Natural killer cell (primary cell): ENCODE measurements around the gene CAPG. TPM values are rescaled to one million over a fixed set of nuclear protein-coding genes. Genes with fewer than 3 reads are reported as not detected.

Experiments
- ATAC-seq, 3 donors: fragments of 150-1000 bp in 2 of 3; fragments of 200-7000 bp in 1 of 3; cut with Tn5 transposase; 1 replicate in 1 of 3; 2 replicates in 2 of 3; pipeline ENCODE4 v1.10.0; 2021; ENCODE audit warnings: mild to moderate bottlenecking in 2 of 3, moderate library complexity in 2 of 3
- DNase-seq, 2 donors: peaks; one replicate each; pipeline versions ENCODE4 v3.0.0 to v3.0.0-alpha.2; 2013 to 2021; ENCODE audit warnings: mixed read lengths in 1 of 2
- H3K27ac ChIP-seq: one replicate; pipeline ENCODE4 v1.5.1; 2013; ENCODE audit warnings: mild to moderate bottlenecking, low read length
- H3K27me3 ChIP-seq: one replicate; pipeline ENCODE4 v1.6.1; 2013; ENCODE audit warnings: low read length; ENCODE audit not compliant: control insufficient read depth, insufficient read depth
- H3K36me3 ChIP-seq: one replicate; pipeline ENCODE4 v1.6.1; 2013; ENCODE audit warnings: low read length; ENCODE audit not compliant: control insufficient read depth, insufficient read depth
- H3K4me1 ChIP-seq: one replicate; pipeline ENCODE4 v1.6.1; 2013; ENCODE audit warnings: low read length; ENCODE audit not compliant: control insufficient read depth, insufficient read depth
- H3K4me3 ChIP-seq: one replicate; pipeline ENCODE4 v1.5.1; 2013; ENCODE audit warnings: low read length
- H3K9me3 ChIP-seq: one replicate; pipeline ENCODE4 v1.6.1; 2013; ENCODE audit warnings: low read length; ENCODE audit not compliant: control insufficient read depth, insufficient read depth
- H3K27ac Mint-ChIP-seq, 2 donors: one replicate each; pipeline ENCODE4 v1.8.0; 2022; ENCODE audit warnings: mild to moderate bottlenecking in 2 of 2, mixed read lengths in 2 of 2, moderate library complexity in 1 of 2
- H3K27me3 Mint-ChIP-seq, 2 donors: one replicate each; pipeline ENCODE4 v1.8.0; 2022; ENCODE audit warnings: low read depth in 2 of 2, mixed read lengths in 2 of 2
- H3K36me3 Mint-ChIP-seq: one replicate; pipeline ENCODE4 v1.8.0; 2022; ENCODE audit warnings: mixed read lengths
- H3K4me1 Mint-ChIP-seq, 2 donors: one replicate each; pipeline ENCODE4 v1.8.0; 2022; ENCODE audit warnings: mixed read lengths in 2 of 2
- H3K4me3 Mint-ChIP-seq: one replicate; pipeline ENCODE4 v1.8.0; 2022; ENCODE audit warnings: mild to moderate bottlenecking, moderate library complexity, mixed read lengths
- H3K9me3 Mint-ChIP-seq, 2 donors: one replicate each; pipeline ENCODE4 v1.8.0; 2022; ENCODE audit warnings: mixed read lengths in 2 of 2
- WGBS: methylation state at CpG from one replicate; pipeline ENCODE4 v1.1.7; 2013; ENCODE audit warnings: missing lambda C conversion rate; ENCODE audit not compliant: insufficient coverage; 5-methylcytosine and 5-hydroxymethylcytosine counted together
- intact Hi-C: fragments of 100-400 bp; cut with micrococcal nuclease; formaldehyde crosslinking; loops from one replicate; pipeline ENCODE4 v1.14.2; 2022
- total RNA-seq, 4 donors: library from RNA; stranded (reverse); fragments of 120-200 nt in 1 of 4; gene quantifications; one replicate each; pipeline versions ENCODE4 v1.2.3 to v1.2.4, GENCODE V29; 2013 to 2022
- TF ChIP-seq, protein P1 (sequence below): fragments of 200-600 bp; IDR thresholded peaks from one replicate; pipeline ENCODE4 v1.8.0; 2022; ENCODE audit warnings: antibody characterized with exemption

CAPG gene
- total RNA-seq, 3 donors from 2014 or later (not counting 1 experiment from before 2014, with no cell fraction given): 10.6 to 50.3 (median 19.3) TPM

DNA sequence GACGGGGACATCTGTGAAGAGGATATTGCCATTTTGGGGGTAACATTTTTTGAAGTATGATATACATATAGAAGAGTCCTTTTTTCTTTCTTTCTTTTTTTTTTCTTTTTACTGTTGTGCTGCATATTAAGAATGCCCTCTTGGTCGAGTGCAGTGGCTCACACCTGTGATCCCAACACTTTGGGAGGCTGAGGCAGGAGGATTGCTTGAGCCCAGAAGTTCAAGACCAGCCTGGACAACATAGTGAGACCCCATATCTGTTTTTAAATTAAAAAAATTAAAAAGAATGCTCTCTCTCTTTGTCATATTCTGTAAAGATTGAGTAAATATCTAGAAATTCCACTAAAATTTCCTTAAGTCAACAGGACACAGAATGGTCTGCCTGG is 11.9 kb upstream of the CAPG start:
- Mint-ChIP-seq H3K4me1 (peaks cover 13 to 27% of the 10 kb centered on the region in 2 donors), H3K27me3 (no peaks in the 10 kb centered on the region), H3K36me3 (no peaks in the 10 kb centered on the region), H3K9me3 (no peaks in the 10 kb centered on the region), H3K27ac (peak overlapping the region in 1 of 2 donors; percentile 76), H3K4me3 (no peak overlapping the region)
- peaks cover 28% of the 10 kb centered on the region for H3K4me1 ChIP-seq
- no peaks in the 10 kb centered on the region for H3K9me3 ChIP-seq
- TF ChIP-seq, protein P1, sequence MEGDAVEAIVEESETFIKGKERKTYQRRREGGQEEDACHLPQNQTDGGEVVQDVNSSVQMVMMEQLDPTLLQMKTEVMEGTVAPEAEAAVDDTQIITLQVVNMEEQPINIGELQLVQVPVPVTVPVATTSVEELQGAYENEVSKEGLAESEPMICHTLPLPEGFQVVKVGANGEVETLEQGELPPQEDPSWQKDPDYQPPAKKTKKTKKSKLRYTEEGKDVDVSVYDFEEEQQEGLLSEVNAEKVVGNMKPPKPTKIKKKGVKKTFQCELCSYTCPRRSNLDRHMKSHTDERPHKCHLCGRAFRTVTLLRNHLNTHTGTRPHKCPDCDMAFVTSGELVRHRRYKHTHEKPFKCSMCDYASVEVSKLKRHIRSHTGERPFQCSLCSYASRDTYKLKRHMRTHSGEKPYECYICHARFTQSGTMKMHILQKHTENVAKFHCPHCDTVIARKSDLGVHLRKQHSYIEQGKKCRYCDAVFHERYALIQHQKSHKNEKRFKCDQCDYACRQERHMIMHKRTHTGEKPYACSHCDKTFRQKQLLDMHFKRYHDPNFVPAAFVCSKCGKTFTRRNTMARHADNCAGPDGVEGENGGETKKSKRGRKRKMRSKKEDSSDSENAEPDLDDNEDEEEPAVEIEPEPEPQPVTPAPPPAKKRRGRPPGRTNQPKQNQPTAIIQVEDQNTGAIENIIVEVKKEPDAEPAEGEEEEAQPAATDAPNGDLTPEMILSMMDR: no peak
- ATAC-seq (no peak), DNase-seq (no peak)
- 83% methylated on average over 2 of the region's 2 CpGs for WGBS
- no peak overlapping the region for H3K4me3 ChIP-seq
- no peaks in the 10 kb centered on the region for H3K36me3 ChIP-seq
- H3K27ac ChIP-seq: no peak overlapping the region
- intact Hi-C loops: no loop called here
- H3K27me3 ChIP-seq: no peaks in the 10 kb centered on the region

DNA sequence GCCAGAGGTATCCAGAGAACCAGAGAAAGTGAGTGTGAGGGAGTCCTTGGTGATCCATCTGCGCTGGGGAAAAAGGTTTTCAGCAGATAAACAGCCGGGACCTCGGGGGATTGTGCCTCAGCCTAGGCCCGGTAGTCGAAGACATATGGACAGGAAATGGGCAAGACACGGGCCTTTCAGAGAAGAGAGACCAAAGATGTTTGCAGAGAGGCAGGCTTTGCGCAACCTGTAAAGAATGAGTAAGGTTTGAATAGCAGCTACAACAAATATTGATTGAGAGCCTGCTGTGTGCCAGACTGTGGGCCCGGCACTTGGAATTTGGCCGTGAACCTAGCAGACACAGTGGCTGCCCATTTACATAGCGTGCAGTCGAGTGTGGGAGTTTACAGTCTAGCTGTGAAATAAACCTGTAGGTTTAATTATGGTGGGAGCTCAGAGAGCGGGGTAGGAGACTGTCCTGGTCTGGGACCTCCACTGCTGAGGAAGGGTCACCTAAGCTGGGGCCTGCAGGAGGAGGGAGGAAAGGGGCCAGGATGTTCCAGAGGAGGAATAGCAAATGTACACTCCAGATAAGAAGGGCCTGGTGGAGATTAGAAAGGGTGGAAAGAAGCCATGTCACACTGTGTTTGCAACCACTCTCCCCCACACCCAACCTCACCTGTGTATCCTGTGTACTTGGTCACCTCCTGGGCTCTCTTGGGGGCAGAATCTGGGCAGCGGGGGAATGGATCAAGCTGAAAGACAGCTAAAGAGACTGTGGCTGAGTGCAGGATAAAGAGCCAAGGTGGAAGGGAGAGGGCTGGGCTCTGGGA is 11.3 kb upstream of the CAPG start:
- peak overlapping the region in 1 of 2 donors; percentile 76 for H3K27ac Mint-ChIP-seq
- no peak for ATAC-seq
- TF ChIP-seq, protein P1: no peak

DNA sequence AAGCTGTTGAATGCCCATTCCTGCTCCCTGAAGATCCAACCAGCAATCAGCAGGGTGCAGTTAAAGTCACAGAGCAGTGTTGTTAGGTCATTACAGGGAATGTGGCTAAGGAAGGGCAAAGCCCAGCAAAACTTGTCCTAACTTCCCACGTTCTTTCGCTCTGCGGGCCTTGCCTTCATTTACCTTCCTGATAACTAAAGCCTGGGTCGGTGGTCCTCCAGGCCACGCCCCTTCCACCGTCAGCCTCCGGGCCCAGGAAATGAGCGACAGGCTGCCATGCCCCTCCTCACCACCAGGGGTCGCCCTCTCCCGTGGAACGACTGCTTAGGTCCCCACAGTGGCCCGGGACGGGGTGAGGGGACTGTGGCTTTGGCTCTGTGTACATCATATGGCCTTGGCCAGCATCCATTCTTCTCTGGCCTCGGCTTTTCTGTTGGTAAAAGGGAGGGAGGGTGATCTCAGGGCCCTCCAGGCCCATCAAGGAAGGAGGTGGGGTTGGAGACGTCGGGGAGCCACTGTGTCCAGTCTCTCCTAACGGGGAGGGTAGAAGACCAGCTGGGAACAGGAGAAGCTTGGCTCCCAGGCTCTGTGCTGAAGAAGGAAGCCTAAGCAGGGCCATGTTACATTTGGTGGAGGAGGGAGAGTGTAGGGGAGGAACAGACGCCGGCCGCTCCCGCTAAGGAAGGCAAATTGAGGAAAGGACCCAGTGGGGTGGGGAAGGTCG is 10.5 kb upstream of the CAPG start:
- Mint-ChIP-seq H3K4me3 (peak overlapping the region; percentile 79), H3K27ac (peak overlapping the region; percentile 70 to 76), H3K27me3 (no peaks in the 10 kb centered on the region), H3K4me1 (peaks cover 16 to 31% of the 10 kb centered on the region in 2 donors), H3K9me3 (no peaks in the 10 kb centered on the region), H3K36me3 (no peaks in the 10 kb centered on the region)
- Histone ChIP-seq H3K9me3 (no peaks in the 10 kb centered on the region), H3K36me3 (no peaks in the 10 kb centered on the region), H3K4me3 (no peak overlapping the region), H3K27me3 (no peaks in the 10 kb centered on the region), H3K4me1 (peaks cover 35% of the 10 kb centered on the region), H3K27ac (no peak overlapping the region)
- WGBS: 33% methylated on average over 22 of the region's 22 CpGs
- peak; percentile 74 to 83 (median 75) for ATAC-seq
- intact Hi-C loops: loop anchor here (1.0 to 2.0 kb wide), 2 partner anchors 132 to 394 kb away; no protein-coding TSS in a partner anchor
- TF ChIP-seq, protein P1: peak; percentile 100
- peak; percentile 89 to 93 for DNase-seq

More for the DNA sequence above, 11.3 kb upstream of the CAPG start:
- H3K4me1 ChIP-seq: peaks cover 28% of the 10 kb centered on the region
- H3K4me1 Mint-ChIP-seq: peaks cover 13 to 27% of the 10 kb centered on the region in 2 donors
- H3K36me3 ChIP-seq: no peaks in the 10 kb centered on the region
- 78% methylated on average over 13 of the region's 13 CpGs for WGBS
- H3K4me3 ChIP-seq: no peak overlapping the region
- no peaks in the 10 kb centered on the region for H3K27me3 ChIP-seq
- no peak overlapping the region for H3K4me3 Mint-ChIP-seq
- no peaks in the 10 kb centered on the region for H3K9me3 Mint-ChIP-seq
- H3K27me3 Mint-ChIP-seq: no peaks in the 10 kb centered on the region
- intact Hi-C loops: loop anchor here (2.0 kb wide), 1 partner anchor 393 kb away; no protein-coding TSS in a partner anchor
- H3K36me3 Mint-ChIP-seq: no peaks in the 10 kb centered on the region
- no peak for DNase-seq
- H3K9me3 ChIP-seq: no peaks in the 10 kb centered on the region
- H3K27ac ChIP-seq: no peak overlapping the region
